Measurements from ENCODE around the gene FCHO1.

The FCHO1 gene

GRCh38 chr19:17811103-17811502 is 59.8 kb downstream of the FCHO1 start:
- H3K27ac ChIP-seq: no peak overlapping the region
- TF ChIP-seq CTCF (IDR thresholded peaks at IDR 0.05) (no peak), ZFX (IDR thresholded peaks at IDR 0.05; ENCODE audit: borderline replicate concordance) (no peak)

- no peak overlapping the region for H3K27ac ChIP-seq
- TF ChIP-seq CTCF (IDR thresholded peaks at IDR 0.05) (no peak), ZFX (IDR thresholded peaks at IDR 0.05; ENCODE audit: borderline replicate concordance) (no peak)
These were observed 60.4 kb downstream of the FCHO1 start for GRCh38 chr19:17811681-17812080.

GRCh38 chr19:17812099-17812498 is 60.8 kb downstream of the FCHO1 start:
- TF ChIP-seq CTCF (IDR thresholded peaks at IDR 0.05) (no peak), ZFX (IDR thresholded peaks at IDR 0.05; ENCODE audit: borderline replicate concordance) (no peak)

GRCh38 chr19:17817668-17818363 is 66.5 kb downstream of the FCHO1 start:
- no peak overlapping the region for H3K27ac ChIP-seq
- TF ChIP-seq CTCF (IDR thresholded peaks at IDR 0.05): no peak
- TF ChIP-seq ZFX (IDR thresholded peaks at IDR 0.05; ENCODE audit: borderline replicate concordance): no peak

More at GRCh38 chr19:17812099-17812498, 60.8 kb downstream of the FCHO1 start:
- H3K27ac ChIP-seq: no peak overlapping the region

- no peak within 1 kb of the TSS for H3K27ac ChIP-seq
- no peak for TF ChIP-seq CTCF (IDR thresholded peaks at IDR 0.05)
- no peak for TF ChIP-seq ZFX (IDR thresholded peaks at IDR 0.05; ENCODE audit: borderline replicate concordance)
These were observed 69.9 kb downstream of the FCHO1 start, which contains the start of gene INSL3 for GRCh38 chr19:17821190-17821589. Gene INSL3, minus strand, starts transcription at chr19:17821519. Its CDS starts 13 bp downstream, at chr19:17821506.

GRCh38 chr19:17824339-17824738 is 73.1 kb downstream of the FCHO1 start:
- no peak overlapping the region for H3K27ac ChIP-seq

More at GRCh38 chr19:17824339-17824738, 73.1 kb downstream of the FCHO1 start:
- no peak for TF ChIP-seq ZFX (IDR thresholded peaks at IDR 0.05; ENCODE audit: borderline replicate concordance)
- TF ChIP-seq CTCF (IDR thresholded peaks at IDR 0.05): no peak
